ENCODE data around the gene ANGPTL4.

Gene ANGPTL4

GRCh38 chr19:8360196-8360595 lies 3.8 kb upstream of the ANGPTL4 start:
- H3K4me1 ChIP-seq (ENCODE audit: control insufficient read depth, low read length) = no peaks in the 10 kb centered on the region
- TF ChIP-seq CTCF (IDR thresholded peaks at IDR 0.05; ENCODE audit: low read depth, low read length, poor library complexity, severe bottlenecking) (no peak), EZH2phosphoT487 (IDR thresholded peaks at IDR 0.05; ENCODE audit: borderline replicate concordance, low read length) (no peak)

GRCh38 chr19:8361921-8362793 lies 1.8 kb upstream of the ANGPTL4 start:
- Histone ChIP-seq H3K9me3 (ENCODE audit: control insufficient read depth, insufficient read depth, low read length) (no peaks in the 10 kb centered on the region), H4K20me1 (ENCODE audit: control insufficient read depth, insufficient read depth, low read depth, low read length) (no peaks in the 10 kb centered on the region), H3F3A (ENCODE audit: control insufficient read depth, insufficient read depth) (no peaks in the 10 kb centered on the region), H3K27me3 (ENCODE audit: control insufficient read depth, low read length) (peaks cover 17% of the 10 kb centered on the region), H3K4me2 (ENCODE audit: low read length) (no peak overlapping the region), H3K4me3 (ENCODE audit: low read length) (no peak overlapping the region), H3K9me2 (replicated peaks; ENCODE audit: control insufficient read depth, low read length) (no peaks in the 10 kb centered on the region), H3K27ac (ENCODE audit: low read depth, low read length) (no peak overlapping the region), H3K4me1 (ENCODE audit: control insufficient read depth, low read length) (no peaks in the 10 kb centered on the region), H3K79me2 (ENCODE audit: control insufficient read depth, low read length) (no peaks in the 10 kb centered on the region), H3K36me3 (ENCODE audit: control insufficient read depth, low read length) (no peaks in the 10 kb centered on the region)
- TF ChIP-seq EZH2phosphoT487 (IDR thresholded peaks at IDR 0.05; ENCODE audit: borderline replicate concordance, low read length) (no peak), CTCF (IDR thresholded peaks at IDR 0.05; ENCODE audit: low read depth, low read length, poor library complexity, severe bottlenecking) (no peak)

More at GRCh38 chr19:8360196-8360595, 3.8 kb upstream of the ANGPTL4 start:
- Histone ChIP-seq H3K9me2 (replicated peaks; ENCODE audit: control insufficient read depth, low read length) (no peaks in the 10 kb centered on the region), H3K79me2 (ENCODE audit: control insufficient read depth, low read length) (no peaks in the 10 kb centered on the region), H3K27me3 (ENCODE audit: control insufficient read depth, low read length) (peaks cover 24% of the 10 kb centered on the region), H3F3A (ENCODE audit: control insufficient read depth, insufficient read depth) (no peaks in the 10 kb centered on the region), H3K9me3 (ENCODE audit: control insufficient read depth, insufficient read depth, low read length) (no peaks in the 10 kb centered on the region), H3K36me3 (ENCODE audit: control insufficient read depth, low read length) (no peaks in the 10 kb centered on the region), H4K20me1 (ENCODE audit: control insufficient read depth, insufficient read depth, low read depth, low read length) (no peaks in the 10 kb centered on the region), H3K4me2 (ENCODE audit: low read length) (no peak overlapping the region), H3K4me3 (ENCODE audit: low read length) (no peak overlapping the region), H3K27ac (ENCODE audit: low read depth, low read length) (no peak overlapping the region)

GRCh38 chr19:8366121-8366581 lies 2.2 kb downstream of the ANGPTL4 start:
- no peaks in the 10 kb centered on the region for H3F3A ChIP-seq (ENCODE audit: control insufficient read depth, insufficient read depth)
- H3K79me2 ChIP-seq (ENCODE audit: control insufficient read depth, low read length) = no peaks in the 10 kb centered on the region
- TF ChIP-seq CTCF (IDR thresholded peaks at IDR 0.05; ENCODE audit: low read depth, low read length, poor library complexity, severe bottlenecking) (no peak), EZH2phosphoT487 (IDR thresholded peaks at IDR 0.05; ENCODE audit: borderline replicate concordance, low read length) (no peak)
- H3K4me2 ChIP-seq (ENCODE audit: low read length) = no peak overlapping the region
- peaks cover 17% of the 10 kb centered on the region for H3K27me3 ChIP-seq (ENCODE audit: control insufficient read depth, low read length)
- H3K36me3 ChIP-seq (ENCODE audit: control insufficient read depth, low read length) = no peaks in the 10 kb centered on the region
- no peaks in the 10 kb centered on the region for H3K9me2 ChIP-seq (replicated peaks; ENCODE audit: control insufficient read depth, low read length)
- H3K4me1 ChIP-seq (ENCODE audit: control insufficient read depth, low read length) = no peaks in the 10 kb centered on the region
- no peaks in the 10 kb centered on the region for H4K20me1 ChIP-seq (ENCODE audit: control insufficient read depth, insufficient read depth, low read depth, low read length)
- H3K9me3 ChIP-seq (ENCODE audit: control insufficient read depth, insufficient read depth, low read length) = no peaks in the 10 kb centered on the region
- H3K4me3 ChIP-seq (ENCODE audit: low read length) = no peak overlapping the region
- no peak overlapping the region for H3K27ac ChIP-seq (ENCODE audit: low read depth, low read length)

Measured in DOHH2 (cell line).